ENCODE data around the gene MED25.

MED25 gene

DNA sequence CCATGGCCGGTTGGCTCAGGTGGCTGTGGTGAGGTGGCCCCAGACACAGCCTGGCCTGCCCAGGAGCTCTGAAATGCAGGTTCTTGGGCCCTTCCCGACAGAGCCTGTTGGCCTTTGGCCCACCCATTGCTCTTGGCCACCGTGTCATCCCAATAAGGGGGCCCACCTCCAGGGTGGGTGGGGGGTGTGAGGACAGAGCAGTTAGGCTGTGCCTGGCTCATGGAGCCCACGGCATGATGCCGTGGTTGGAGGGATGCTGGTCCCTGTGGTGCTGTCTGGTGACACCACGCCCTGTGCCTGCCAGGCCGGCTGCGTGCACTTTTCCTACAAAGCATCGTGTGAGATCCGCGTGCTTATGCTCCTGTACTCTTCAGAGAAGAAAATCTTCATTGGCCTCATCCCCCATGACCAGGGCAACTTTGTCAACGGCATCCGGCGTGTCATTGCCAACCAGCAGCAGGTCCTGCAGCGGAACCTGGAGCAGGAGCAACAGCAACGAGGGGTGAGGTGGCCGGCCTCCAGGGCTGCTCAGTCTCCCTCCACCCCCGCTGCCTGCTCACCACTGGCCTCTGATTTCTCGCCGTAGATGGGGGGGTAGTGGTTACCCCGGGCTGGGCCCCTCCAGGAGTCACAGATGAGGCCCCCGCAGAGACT is 41.7 kb downstream of the MED25 start:
- DNase-seq, result no peak

DNA sequence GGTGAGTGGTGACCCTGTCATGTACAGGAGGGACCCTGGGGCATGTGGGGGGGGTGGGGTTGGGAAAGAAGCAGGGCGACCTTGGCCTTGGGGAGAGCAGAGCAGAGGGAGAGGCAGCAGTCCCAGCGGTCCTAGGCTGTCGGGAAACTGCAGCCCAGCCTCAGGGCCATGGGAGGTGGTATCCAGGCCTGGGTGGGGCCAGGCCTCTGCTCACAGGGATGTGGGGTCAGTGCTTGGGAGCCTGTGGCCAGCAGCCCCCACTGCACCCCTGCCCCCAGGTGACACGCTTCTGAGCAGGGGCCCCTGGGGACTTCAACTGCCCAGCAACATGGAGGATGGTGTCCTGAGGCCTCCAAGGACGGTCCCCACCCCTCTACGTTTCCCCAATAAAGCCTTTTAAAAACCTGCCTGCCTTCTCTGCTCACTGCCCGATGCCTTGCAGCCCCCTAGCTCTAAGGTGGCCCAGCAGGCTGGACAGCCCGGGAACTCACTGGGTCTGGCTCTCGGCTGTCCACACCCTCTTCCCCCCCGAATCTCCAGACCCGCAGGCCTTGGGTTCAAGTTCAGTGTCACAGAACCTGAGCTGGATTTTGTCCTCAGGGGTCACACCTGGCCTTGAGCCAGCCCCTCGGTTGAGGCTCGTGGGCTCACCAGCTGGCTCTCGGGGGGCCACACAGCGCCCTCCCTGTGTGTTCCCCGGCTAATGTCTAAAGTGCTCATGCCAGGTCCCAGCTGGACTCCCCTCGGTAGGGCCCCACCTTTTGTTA is 42.4 kb downstream of the MED25 start:
- DNase-seq, result no peak

DNA sequence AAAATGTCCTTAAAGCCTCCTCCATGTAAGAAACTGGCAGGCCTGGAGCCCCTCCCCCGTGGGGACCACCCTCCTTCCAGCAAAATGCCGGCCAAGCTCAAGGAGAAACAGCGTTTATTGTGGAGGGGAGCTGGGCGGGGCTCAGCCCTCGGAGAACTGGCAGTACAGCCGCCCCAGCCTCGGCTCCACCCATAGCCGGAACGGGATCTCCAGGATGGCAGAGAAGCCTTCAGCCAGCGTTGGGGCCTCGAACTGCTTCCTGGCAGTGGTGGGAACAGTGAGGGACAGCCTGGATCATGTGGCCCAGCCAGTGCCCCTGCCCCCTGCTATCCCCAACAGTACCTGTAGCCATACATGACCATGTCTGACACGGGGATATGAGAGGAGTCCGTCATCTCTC is 43.0 kb downstream of the MED25 start:
- DNase-seq, result no peak

- no peak for DNase-seq
These were observed 43.7 kb downstream of the MED25 start for GRCh38 chr19:49861541-49862378.

DNA sequence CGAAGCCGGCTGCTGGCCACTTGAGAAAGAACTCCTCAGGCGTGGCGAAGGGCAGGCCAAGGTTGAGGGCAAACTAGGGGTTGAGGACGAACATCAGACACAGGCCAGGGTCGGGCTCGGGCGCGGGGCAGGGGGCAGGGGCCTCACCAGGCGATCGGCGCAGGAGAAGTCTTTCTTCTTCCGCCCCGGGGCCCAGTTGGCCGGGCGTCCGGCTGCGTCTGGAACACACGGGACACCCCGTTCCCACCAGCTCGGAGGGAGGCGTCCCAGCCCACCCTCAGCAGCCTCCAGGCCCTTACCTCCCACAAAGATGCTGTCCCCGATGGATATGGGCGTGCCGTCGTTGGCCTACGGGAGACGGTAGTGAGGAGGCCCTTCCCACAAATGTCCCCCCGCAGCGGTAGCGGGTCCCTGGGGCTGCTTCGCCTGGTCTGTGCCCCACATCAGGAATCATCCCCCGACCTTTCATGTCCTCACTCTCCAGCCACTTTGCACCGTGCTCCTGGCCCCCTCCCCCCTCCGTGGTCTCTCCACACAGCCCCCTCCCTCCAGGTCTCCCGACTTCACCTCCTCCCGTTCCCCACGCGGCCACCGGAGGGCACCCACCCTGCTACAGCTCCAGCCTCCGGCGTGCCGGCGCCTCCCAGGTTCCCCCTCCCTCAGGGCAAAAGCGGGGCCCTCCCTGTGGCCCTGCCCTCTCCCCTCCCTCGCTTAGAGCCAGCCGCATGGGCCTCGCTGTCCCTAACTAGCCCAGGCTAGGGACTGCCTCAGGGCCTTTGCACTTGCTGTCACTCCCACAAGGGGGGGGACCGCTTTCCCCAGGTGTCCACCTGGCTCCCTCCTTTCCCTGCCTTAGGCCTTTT is 44.5 kb downstream of the MED25 start:
- no peak for DNase-seq

DNA sequence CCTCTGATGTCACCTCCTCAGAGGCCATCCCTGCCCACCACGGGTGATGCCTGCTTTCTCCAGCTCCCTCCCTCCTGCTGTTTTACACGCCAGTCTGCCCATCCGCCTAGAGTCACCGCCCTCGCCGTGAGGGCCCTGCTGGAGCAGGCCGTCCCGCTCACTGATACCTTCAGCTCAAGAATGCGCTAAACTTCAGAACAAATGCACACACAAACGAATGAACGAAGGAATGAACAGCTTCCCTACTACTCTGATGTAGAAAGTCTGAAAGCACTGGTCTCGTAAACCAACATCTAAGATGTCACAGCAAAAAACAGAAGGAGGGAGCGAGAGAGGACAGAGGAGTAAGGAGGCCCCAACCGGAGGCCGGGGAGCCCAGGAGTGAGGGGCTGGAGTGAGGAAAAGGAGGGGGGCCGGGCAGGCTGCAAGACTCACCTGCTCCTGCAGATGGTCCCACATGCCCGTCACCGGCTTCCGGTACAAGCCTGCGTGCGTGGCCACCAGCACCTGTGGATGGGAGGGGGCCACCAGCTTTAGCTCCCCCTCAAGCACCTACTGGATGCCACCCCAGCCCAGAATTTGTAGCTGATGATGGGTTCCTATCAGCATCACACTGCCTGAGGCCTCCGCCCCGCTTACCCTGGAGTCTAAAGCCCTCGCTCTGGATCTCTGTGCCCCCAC is 45.3 kb downstream of the MED25 start:
- DNase-seq, result no peak

DNA sequence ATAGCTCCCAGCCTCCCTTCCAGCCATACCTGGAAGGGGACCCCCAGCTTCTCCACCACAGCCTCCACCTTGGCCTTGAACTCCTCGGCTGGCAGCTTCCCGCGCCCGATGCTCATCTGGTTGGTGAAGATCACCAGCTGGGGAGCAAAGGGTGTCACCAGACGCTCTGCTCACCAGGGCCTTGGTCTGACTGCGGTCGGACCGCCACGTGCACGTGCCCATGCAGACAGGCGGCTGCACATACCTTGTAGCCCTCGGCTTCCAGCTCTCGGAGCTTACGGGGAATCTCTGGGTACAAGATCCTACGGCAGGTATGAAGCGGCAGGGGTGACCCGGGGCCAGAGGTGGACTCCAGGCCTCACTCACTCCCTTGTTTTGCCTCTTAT is 45.8 kb downstream of the MED25 start:
- no peak for DNase-seq

GRCh38 chr19:49864890-49865289 is 46.8 kb downstream of the MED25 start:
- no peak for DNase-seq

DNA sequence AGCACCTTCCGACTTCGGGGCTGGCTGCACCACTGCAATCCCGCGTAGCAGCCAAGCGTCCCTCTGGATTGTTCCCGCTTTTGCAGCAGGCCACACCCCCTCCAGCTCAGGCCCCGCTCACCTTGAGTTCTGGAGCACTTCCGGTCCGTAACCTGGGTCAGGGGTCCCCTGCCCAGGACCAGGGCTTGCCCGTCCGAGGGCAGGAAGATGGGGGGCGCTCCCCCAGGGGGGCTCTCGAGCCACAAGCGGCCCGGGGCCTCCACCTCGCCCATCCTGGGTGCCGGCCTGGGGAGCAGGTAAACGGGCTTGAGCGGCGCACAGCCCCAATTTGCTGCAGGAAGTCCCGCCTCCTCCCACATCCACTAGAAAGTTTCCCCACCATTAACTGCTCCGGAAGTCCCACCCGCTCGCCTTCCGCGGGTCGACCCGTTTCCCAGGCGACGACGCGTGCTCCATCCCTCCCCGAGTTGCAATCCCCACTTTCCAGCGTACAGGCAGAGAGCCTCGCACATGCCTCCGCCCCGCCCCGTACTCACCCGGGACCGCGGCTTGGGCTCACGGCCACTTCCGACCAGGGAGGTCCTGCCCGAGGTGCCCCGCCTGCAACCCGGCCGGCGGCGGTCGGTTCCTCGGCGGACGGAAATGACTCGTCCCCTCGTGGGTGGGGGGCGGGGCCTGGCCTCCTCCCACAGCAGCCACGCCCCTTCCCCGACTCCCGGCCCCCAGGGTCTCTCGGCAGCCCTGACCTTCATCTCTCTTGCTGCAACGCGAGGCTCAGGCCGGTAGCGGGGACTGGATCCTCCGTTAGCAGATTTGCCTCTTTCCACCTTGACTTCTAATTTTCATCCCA is 49.1 kb downstream of the MED25 start, which contains the start of gene PNKP:
TSS of gene PNKP (minus strand) at position 644 of the 850 bp plus-strand sequence. CDS start at position 272, 372 bp downstream.
- peak; percentile 78 for DNase-seq

DNA sequence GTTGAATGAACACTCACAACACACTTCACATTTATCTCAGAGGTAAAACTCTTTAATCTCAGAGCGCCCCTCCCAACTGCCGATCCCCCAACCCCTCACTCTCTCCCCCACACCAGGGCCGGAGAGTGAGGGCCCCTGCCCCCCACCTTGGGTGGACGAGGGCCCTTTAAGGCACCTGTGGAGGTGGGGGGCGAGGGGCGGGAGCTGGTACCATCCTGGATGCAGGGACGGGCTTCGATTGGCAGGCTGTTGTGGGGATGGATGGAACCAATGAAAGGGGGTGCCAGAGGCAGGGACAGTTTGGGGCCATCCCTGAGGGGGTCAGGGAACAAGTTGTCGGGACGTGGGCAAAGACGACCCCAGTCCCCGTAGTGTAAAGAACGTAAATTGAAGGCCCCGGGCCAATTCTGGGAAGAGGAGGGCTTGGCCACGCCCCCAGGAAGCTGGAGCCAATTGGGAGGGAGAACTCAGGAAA is 51.0 kb downstream of the MED25 start:
- DNase-seq, result no peak

DNA sequence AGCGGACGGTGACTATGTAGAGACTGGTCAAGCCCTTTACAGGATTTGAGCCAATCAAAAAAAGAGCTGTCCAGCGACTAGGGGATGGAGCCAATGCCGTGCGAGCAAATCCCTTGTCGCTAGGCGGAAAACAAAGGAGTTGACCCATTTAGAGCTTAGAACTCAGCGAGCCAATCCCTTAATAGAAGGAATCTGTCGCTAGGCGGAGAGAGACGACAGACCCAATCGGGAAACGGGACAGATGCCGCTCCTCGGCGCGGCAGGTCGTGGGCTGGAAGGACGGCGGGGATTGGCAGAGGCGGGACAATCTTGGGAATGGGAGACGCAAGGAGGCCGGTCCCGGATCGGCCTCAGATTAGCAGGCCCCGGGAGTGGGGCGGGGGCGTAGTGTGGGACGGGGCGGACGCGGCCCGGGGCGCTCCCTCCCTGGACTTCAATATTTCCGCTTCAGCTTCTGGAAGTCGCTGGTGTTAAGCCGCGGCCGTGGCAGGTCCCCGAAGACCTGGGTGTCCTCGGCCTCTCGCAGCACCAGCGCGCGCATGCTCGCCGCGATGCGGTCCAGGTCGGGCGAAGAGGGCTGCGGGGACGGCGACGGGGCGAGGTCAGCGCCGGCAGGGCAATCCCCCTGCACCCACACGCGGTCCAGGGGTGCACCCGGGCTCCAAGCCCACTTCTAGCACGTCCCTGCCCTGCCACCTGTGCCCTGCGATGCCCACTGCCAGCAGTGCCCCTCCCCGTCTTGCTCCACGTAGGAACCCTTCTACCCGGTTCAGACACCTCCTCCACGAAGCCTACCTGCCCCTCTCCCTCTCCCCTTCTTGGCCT is 51.6 kb downstream of the MED25 start:
- DNase-seq, result peak; percentile 99

- DNase-seq, result no peak
These were observed 52.3 kb downstream of the MED25 start for GRCh38 chr19:49870309-49870901.

- no peak for DNase-seq
These were observed 53.4 kb downstream of the MED25 start for GRCh38 chr19:49871349-49871985.

DNA sequence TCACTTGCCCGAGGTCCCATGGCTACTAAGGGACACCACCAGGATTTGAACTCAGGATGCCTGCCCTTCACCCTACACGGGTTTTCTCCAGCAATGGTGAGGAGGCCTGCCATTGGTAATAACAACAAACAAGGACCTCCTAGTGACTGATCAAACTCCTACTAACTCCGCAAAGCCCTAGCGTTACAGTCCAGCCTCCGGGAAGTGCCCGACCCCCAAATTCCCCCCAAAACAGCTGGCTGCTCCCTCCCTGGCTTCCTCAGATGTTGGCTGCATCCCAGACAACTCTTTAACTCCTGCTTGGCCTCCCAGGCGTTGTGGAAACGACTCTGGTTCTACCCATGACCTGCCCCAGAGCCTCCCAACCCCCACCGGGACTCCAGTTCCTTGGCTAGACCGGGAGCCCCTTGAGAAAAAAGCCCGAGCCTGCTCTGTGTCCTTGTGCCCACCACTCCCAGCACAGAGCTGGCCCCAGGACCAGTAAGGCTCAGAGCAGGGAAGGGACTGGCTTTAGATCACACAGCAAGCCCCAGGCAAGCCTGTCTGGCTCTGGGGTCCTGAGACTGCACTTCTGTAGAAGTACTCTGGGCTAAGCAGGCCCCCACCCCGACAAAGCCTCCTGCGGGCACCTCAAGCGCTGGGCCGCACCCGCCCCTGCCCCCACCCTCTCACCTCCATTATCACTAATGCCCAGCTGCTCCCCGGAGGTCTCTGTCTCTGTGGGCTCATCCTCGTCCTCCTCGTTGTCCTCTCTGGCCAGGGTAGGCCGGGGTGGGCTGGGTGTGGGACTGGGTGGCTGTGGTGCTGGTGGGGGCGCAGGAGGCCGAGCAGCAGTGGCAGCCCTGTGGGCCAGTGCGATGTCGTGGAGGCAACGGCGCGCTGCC is 54.4 kb downstream of the MED25 start:
- no peak for DNase-seq

- no peak for DNase-seq
These were observed 55.0 kb downstream of the MED25 start for GRCh38 chr19:49873129-49873521.

GRCh38 chr19:49873834-49874233 is 55.7 kb downstream of the MED25 start:
- no peak for DNase-seq

DNA sequence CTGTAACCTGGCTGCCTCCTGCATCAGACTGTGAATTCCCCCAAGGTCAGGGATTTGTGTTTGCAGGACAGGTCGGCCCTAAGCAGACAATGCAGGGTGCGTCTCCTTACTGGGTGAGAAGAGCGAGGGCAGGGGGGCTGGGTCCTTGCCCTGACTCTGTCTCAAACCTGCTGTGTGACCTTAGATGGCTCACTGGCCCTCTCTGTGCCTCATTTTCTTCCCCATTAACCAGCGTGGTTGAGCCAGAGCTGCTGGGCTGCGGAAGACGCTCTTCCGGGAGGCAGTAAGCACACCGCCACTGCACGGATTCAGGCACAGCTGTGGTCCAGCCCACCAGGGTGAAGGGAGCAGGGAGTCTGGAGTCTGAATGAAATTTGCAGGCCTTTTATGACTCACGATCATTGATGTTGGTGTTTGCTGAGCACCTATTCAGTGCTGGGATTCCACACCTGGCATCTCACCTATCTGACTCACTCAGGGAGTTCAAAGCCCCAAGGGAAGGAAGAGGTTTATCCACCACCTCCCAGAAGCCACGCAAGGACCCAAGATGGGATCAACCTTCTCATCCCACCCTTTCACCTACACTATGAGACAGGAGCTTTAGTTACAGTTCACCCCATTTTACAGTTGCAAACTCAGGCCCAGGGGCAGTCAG is 56.5 kb downstream of the MED25 start:
- DNase-seq, result no peak

Measured in kidney glomerular epithelial cell (primary cell).